ENCODE measurements around the gene TRIM28.
"Not testable (repeated sequence)": the region's sequence is repeated elsewhere in the genome, so short reads cannot be mapped to it uniquely, and the experiment has no call there.

Gene TRIM28

DNA sequence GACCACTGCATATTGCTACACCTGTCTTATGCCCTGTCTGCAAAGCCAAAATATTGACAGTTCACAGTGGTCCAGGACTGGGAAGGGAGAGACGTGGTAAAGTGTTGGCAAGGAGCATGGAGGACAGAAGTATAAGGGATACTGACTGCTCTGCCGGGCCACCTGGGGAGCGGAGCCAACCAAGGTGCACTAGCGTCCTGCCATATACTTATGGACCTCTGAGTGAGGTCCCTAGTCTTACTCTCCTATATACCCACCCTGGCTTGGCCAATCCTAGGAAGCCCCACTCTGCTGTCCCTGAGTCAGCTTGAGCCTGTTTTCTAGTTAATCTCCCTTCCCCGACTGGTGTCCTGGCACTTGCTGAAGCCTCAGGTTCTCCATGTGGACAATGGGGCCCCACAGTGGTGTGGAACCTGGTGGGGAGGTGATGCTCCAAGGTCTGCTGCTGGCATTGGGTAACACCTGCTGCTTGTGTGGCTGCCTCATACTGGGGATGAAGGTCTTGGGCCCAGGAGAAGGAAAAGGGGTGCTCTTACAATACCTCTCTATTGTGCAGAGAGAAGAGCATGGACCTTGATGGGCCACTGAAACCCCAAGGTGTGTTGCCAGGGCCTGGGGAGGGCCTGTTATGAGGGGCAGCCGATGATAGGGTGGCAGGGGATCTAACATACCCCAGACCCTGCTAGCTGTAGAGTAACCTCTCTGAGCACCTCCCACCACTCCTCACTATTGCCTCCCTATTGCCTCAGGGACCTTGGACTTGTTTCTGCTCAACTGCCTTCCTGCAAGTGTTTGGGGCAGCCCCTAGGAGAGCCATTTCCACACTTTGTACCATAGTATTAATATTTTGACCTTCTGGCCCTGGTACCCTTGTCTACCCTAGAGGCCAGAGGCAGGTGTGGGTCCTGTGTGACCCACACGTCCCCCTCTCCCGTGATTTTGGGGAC, 6.7 kb upstream of the TRIM28 start:
- H3K4me3 ChIP-seq (ENCODE audit: low read depth, low read length) = no peak overlapping the region
- TF ChIP-seq, protein P1, sequence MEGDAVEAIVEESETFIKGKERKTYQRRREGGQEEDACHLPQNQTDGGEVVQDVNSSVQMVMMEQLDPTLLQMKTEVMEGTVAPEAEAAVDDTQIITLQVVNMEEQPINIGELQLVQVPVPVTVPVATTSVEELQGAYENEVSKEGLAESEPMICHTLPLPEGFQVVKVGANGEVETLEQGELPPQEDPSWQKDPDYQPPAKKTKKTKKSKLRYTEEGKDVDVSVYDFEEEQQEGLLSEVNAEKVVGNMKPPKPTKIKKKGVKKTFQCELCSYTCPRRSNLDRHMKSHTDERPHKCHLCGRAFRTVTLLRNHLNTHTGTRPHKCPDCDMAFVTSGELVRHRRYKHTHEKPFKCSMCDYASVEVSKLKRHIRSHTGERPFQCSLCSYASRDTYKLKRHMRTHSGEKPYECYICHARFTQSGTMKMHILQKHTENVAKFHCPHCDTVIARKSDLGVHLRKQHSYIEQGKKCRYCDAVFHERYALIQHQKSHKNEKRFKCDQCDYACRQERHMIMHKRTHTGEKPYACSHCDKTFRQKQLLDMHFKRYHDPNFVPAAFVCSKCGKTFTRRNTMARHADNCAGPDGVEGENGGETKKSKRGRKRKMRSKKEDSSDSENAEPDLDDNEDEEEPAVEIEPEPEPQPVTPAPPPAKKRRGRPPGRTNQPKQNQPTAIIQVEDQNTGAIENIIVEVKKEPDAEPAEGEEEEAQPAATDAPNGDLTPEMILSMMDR (IDR thresholded peaks at IDR 0.05; ENCODE audit: low read depth, low read length) = no peak
- no peak for DNase-seq (ENCODE audit: low read depth, low spot score)
- in situ Hi-C loops (cut with HindIII; ENCODE audit: low sequenced_read_pairs) = no loop called here

DNA sequence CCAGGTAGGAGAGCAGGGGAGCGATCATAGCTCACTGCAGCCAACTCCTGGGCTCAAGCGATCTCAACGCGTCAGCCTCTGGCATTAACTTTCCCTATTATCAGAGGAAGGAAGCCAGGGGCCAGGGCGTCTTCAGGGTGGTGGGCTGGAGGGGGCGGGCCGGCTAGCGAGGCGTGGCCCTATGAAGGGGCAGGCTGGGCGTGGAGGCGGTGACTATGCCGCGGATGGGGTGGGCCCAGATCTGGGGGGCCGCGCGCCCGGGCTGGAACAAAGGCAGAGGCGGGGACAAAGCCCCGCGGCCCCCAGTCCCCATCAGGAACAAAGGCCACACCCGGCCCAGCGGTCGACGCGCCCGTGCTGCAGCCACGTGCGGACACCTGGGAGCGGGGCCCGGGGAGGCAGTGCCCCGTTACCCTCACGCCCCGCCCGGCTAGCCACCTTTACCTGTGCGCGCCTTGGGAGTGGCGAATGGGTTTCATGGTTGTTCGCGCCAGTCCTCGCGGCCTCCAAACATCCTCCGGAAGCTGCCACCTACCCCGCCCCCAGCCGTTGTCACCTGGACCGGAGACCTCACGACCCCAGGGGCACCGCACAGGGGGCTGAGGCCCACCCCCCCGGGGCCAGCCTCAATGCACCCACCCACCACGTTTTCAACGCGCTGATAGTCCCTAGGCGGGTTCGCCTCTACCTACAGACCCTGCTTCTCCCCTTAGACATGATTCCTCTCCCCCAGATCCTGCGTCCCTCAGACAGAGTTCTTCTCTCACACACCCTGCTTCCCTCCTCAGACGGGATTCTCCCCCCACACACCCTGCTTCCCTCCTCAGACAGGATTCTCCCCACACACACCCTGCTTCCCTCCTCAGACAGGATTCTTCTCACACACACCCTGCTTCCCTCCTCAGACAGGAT, 5.4 kb upstream of the TRIM28 start:
- TF ChIP-seq, protein P1 (IDR thresholded peaks at IDR 0.05; ENCODE audit: low read depth, low read length) = no peak
- in situ Hi-C loops (cut with HindIII; ENCODE audit: low sequenced_read_pairs) = no loop called here
- no peak overlapping the region for H3K4me3 ChIP-seq (ENCODE audit: low read depth, low read length)
- DNase-seq (ENCODE audit: low read depth, low spot score) = no peak

GRCh38 chr19:58539169-58539559, 4.7 kb upstream of the TRIM28 start:
- H3K4me3 ChIP-seq (ENCODE audit: low read depth, low read length); in situ Hi-C loops (cut with HindIII; ENCODE audit: low sequenced_read_pairs): not testable (repeated sequence)

GRCh38 chr19:58542641-58543372, 1.1 kb upstream of the TRIM28 start:
- H3K4me3 ChIP-seq (ENCODE audit: low read depth, low read length); in situ Hi-C loops (cut with HindIII; ENCODE audit: low sequenced_read_pairs); DNase-seq (ENCODE audit: low read depth, low spot score): not testable (repeated sequence)

More at GRCh38 chr19:58539169-58539559, 4.7 kb upstream of the TRIM28 start:
- DNase-seq (ENCODE audit: low read depth, low spot score) = not testable (repeated sequence)

GRCh38 chr19:58544591-58545285, 874 bp downstream of the TRIM28 start:
- in situ Hi-C loops (cut with HindIII; ENCODE audit: low sequenced_read_pairs) = no loop called here
- TF ChIP-seq, protein P1 (IDR thresholded peaks at IDR 0.05; ENCODE audit: low read depth, low read length) = no peak
- H3K4me3 ChIP-seq (ENCODE audit: low read depth, low read length) = peak overlapping the region; percentile 91
- peak; percentile 29 for DNase-seq (ENCODE audit: low read depth, low spot score)

DNA sequence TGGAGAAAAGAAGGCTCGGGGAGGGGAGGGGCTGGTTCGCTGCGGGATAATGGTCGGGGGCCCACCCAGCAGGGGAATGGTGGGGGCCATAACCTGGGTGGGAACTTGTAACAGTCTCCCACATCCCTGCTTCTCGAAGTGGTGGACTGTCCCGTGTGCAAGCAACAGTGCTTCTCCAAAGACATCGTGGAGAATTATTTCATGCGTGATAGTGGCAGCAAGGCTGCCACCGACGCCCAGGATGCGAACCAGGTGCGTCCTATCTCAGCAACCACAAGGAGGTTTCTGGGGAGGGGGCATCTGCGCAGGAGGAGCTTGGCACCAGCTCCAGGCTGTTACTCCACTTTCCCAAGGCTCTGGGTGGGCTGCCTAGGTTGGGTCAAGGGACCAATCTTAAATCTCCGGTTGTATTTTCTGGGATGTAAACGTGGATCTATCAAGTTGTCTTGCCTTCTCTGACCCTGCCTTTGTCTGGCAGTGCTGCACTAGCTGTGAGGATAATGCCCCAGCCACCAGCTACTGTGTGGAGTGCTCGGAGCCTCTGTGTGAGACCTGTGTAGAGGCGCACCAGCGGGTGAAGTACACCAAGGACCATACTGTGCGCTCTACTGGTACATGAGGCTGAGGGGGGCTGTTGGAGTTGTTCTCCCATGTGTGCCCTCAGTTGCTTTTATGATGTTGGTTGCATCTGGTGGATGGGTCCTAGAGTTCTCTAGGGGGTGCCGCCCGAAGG, 1.6 kb downstream of the TRIM28 start:
- peak overlapping the region; percentile 91 for H3K4me3 ChIP-seq (ENCODE audit: low read depth, low read length)
- in situ Hi-C loops (cut with HindIII; ENCODE audit: low sequenced_read_pairs) = no loop called here
- no peak for DNase-seq (ENCODE audit: low read depth, low spot score)
- TF ChIP-seq, protein P1 (IDR thresholded peaks at IDR 0.05; ENCODE audit: low read depth, low read length) = no peak
